ENCODE data around the gene ARHGEF19. TPM values are rescaled to one million over a fixed set of nuclear protein-coding genes. Genes with fewer than 3 reads are reported as not detected.

The ARHGEF19 gene
- total and polyA plus RNA-seq, 10 of the 15 experiments (the other 5 are each of a cell fraction or from before 2014, with no cell fraction given), result 0.15 to 2.9 (median 0.67) TPM; not detected in 1

DNA sequence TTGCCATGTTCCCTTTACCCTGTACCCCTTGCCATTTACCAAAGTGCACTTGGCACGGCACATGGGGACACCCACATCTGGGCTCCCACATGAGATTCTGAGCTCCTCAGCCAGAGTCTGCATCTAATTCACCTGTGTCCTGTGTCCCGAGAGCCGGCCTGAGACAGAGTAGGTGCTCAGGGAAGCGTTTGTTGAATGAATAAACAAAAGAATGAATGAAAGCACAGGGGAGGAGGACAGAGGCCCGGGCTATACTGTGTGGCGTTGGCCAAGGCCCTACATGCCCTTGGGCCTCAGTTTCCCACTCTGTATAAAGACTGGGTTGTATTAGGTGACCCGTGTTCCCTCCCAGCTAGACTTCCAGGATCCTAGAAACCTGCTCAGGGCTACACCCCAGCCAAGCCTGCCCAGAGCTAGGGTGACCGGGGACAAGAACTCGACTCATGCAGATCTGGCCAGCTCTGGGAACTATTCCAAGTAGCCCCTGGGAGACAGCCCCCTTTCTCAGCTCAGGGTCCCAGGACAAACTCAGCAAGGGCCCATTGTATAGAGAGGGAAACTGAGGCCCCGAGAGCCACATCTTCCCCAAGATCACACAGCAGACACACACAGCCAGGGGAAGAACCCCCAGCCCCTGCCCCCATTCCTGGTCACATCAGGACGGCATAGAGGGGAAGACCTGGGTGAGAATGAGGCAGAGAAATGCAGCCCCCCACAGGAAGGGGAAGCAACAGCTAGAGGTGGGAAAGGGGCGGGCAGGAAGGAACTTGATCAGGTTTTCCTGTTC lies 62.6 kb downstream of the ARHGEF19 start:
- no peak for DNase-seq (ENCODE audit: low read depth, low spot score)
- no peak for ATAC-seq
- CTCF ChIA-PET, result no interaction called here
- RAD21 ChIA-PET (ENCODE audit: unreplicated experiment), result interaction anchor here (1.0 kb wide), 1 partner anchor 67 kb away, joined by 3 read pairs; no protein-coding TSS in a partner anchor
- WGBS (ENCODE audit: insufficient coverage, insufficient replicate concordance, low lambda C conversion rate, missing lambda C conversion rate), result 19% methylated on average over 11 of the region's 12 CpGs
- H3K4me3 ChIP-seq, result no peak overlapping the region
- intact Hi-C loops (cut with micrococcal nuclease; ENCODE audit: unreplicated experiment) (no loop called here), in situ Hi-C loops (cut with MboI) (no loop called here)
- H4K20me1 ChIP-seq (ENCODE audit: control insufficient read depth, insufficient read depth), result no peaks in the 10 kb centered on the region
- SMC1A ChIA-PET (ENCODE audit: uncharacterized antibody, unreplicated experiment), result no interaction called here
- no peaks in the 10 kb centered on the region for H3K36me3 ChIP-seq (ENCODE audit: control insufficient read depth in 2 of 2, insufficient read depth in 2 of 2, low read length in 1 of 2)
- H2AFZ ChIP-seq (ENCODE audit: control insufficient read depth, low read depth, low read length), result no peak overlapping the region
- TF ChIP-seq LARP7 (IDR thresholded peaks at IDR 0.05), result no peak
- TF ChIP-seq NFYB (IDR thresholded peaks at IDR 0.05; ENCODE audit: insufficient read depth, low read depth, low read length), result no peak
- peaks cover 12% of the 10 kb centered on the region for H3K4me1 ChIP-seq (ENCODE audit: control insufficient read depth, insufficient read depth, low read length)
- no peak overlapping the region for H3K4me2 ChIP-seq (ENCODE audit: control insufficient read depth, insufficient read depth)
- no peak overlapping the region for H3K9ac ChIP-seq (ENCODE audit: control insufficient read depth, insufficient read depth, low read length)
- POLR2A ChIA-PET, result no interaction called here
- peaks cover 1 to 3% of the 10 kb centered on the region in 2 experiments; a peak in 3 of 4 replicates for H3K27me3 ChIP-seq (replicated peaks in 1 of 2; ENCODE audit: control insufficient read depth in 2 of 2, insufficient read depth in 2 of 2, low read length in 1 of 2)
- H3K9me3 ChIP-seq (replicated peaks; ENCODE audit: control insufficient read depth, insufficient read depth, low read length), result no peaks in the 10 kb centered on the region
- no TSS peak for BruUV-seq (replicated peaks)
- no peak for FAIRE-seq
- H3K27ac ChIP-seq (ENCODE audit: control insufficient read depth, insufficient read depth), result no peak overlapping the region
- no peaks in the 10 kb centered on the region for H3K79me2 ChIP-seq (ENCODE audit: control insufficient read depth, insufficient read depth, low read length)

DNA sequence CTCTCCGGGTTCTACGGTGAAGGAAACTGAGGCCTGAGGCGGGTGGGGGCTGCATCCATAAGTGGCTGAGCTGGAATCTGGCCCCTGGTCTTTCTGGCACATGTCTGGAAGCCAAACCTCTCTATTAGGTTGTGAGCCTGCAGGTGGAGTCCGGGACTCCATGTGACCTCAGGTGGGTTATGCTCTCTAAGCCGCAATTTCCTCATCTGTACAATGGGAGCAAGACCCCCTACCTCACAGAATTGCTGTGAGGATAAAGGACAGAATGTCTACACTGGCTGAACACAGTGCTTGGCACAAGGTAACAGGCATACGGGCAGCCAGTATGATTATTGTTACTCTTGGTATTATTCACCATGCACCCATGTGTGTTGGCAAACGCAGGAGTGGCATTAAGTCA lies 63.3 kb downstream of the ARHGEF19 start:
- no peak overlapping the region for H3K4me2 ChIP-seq (ENCODE audit: control insufficient read depth, insufficient read depth)
- WGBS (ENCODE audit: insufficient coverage, insufficient replicate concordance, low lambda C conversion rate, missing lambda C conversion rate), result 57% methylated on average over 7 of the region's 7 CpGs
- ATAC-seq (no peak), DNase-seq (ENCODE audit: low read depth, low spot score) (no peak), FAIRE-seq (no peak)
- CTCF ChIA-PET, result no interaction called here
- no peaks in the 10 kb centered on the region for H4K20me1 ChIP-seq (ENCODE audit: control insufficient read depth, insufficient read depth)
- SMC1A ChIA-PET (ENCODE audit: uncharacterized antibody, unreplicated experiment), result no interaction called here
- no peak overlapping the region for H2AFZ ChIP-seq (ENCODE audit: control insufficient read depth, low read depth, low read length)
- no peaks in the 10 kb centered on the region for H3K79me2 ChIP-seq (ENCODE audit: control insufficient read depth, insufficient read depth, low read length)
- no peak overlapping the region for H3K9ac ChIP-seq (ENCODE audit: control insufficient read depth, insufficient read depth, low read length)
- no peaks in the 10 kb centered on the region for H3K36me3 ChIP-seq (ENCODE audit: control insufficient read depth in 2 of 2, insufficient read depth in 2 of 2, low read length in 1 of 2)
- TF ChIP-seq RUNX3 (IDR thresholded peaks at IDR 0.05; ENCODE audit: low read length), result no peak
- no peak for TF ChIP-seq KLF5 (IDR thresholded peaks at IDR 0.05; ENCODE audit: partially characterized antibody)
- TF ChIP-seq BRCA1 (IDR thresholded peaks at IDR 0.05; ENCODE audit: low read depth, low read length), result no peak
- no peak for TF ChIP-seq NFXL1 (IDR thresholded peaks at IDR 0.05; ENCODE audit: borderline replicate concordance)
- TF ChIP-seq MEF2A (IDR thresholded peaks at IDR 0.05; ENCODE audit: insufficient read depth, low read depth, low read length), result no peak
- TF ChIP-seq POLR2AphosphoS2 (IDR thresholded peaks at IDR 0.05; ENCODE audit: low read depth, low read length), result no peak
- no peak for TF ChIP-seq ZBTB33 (IDR thresholded peaks at IDR 0.05)
- TF ChIP-seq NR2C1 (IDR thresholded peaks at IDR 0.05), result no peak
- TF ChIP-seq, protein P1, sequence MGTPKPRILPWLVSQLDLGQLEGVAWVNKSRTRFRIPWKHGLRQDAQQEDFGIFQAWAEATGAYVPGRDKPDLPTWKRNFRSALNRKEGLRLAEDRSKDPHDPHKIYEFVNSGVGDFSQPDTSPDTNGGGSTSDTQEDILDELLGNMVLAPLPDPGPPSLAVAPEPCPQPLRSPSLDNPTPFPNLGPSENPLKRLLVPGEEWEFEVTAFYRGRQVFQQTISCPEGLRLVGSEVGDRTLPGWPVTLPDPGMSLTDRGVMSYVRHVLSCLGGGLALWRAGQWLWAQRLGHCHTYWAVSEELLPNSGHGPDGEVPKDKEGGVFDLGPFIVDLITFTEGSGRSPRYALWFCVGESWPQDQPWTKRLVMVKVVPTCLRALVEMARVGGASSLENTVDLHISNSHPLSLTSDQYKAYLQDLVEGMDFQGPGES (IDR thresholded peaks at IDR 0.05), result no peak
- TF ChIP-seq IKZF2 (IDR thresholded peaks at IDR 0.05), result no peak
- TF ChIP-seq ZNF217 (IDR thresholded peaks at IDR 0.05), result no peak
- BruUV-seq (replicated peaks), result no TSS peak
- peaks cover 12% of the 10 kb centered on the region for H3K4me1 ChIP-seq (ENCODE audit: control insufficient read depth, insufficient read depth, low read length)
- intact Hi-C loops (cut with micrococcal nuclease; ENCODE audit: unreplicated experiment) (no loop called here), in situ Hi-C loops (cut with MboI) (no loop called here)
- H3K27me3 ChIP-seq (replicated peaks in 1 of 2; ENCODE audit: control insufficient read depth in 2 of 2, insufficient read depth in 2 of 2, low read length in 1 of 2), result peaks cover 0 to 3% of the 10 kb centered on the region in 2 experiments; a peak in 1 of 4 replicates
- H3K27ac ChIP-seq (ENCODE audit: control insufficient read depth, insufficient read depth), result no peak overlapping the region
- RAD21 ChIA-PET (ENCODE audit: unreplicated experiment), result no interaction called here
- H3K4me3 ChIP-seq, result no peak overlapping the region
- POLR2A ChIA-PET, result no interaction called here
- H3K9me3 ChIP-seq (replicated peaks; ENCODE audit: control insufficient read depth, insufficient read depth, low read length), result no peaks in the 10 kb centered on the region

Measured in GM12878 (cell line).